HG03558 (cell line): ENCODE data around the gene MROH2B.
"Not testable (repeated sequence)": the region's sequence is repeated elsewhere in the genome, so short reads cannot be mapped to it uniquely, and the experiment has no call there.

ENCODE experiments used
- ATAC-seq: cut with Tn5 transposase; IDR thresholded peaks from one replicate; pipeline ENCODE4 v1.9.1; 2021; ENCODE audit warnings: moderate number of reproducible peaks; ENCODE audit not compliant: unreplicated experiment; ENCODE audit errors: extremely low read depth

Gene MROH2B

DNA sequence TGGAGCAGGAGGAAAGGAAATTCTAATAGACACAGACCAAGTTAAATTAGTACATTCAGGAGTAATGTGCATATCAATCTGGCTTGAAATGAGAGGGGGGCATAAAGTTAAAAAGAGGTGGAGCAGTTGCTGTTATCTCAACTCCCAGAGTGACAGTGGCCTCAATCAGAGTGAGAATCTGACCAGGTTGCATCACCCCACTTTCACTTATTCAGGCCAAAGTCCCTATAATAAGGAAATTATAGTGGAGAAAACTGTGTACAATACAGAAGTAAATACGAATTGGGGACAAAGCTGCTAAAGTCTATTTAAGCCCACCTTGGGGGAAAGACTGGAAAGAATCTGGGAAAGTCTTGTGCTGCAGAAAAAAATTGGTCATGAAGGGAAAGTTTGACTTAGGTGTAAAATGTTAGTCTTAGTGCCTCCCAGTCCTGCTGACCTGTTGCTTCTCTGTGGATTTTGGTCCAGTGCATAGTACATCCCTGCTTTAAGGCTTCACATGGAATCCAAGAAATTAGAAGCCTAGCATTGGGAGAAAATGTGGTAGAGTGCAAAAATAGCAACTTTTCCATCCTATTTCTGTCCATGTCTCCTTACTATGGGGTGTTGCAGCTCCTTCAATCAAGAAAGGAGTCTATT, 27.9 kb downstream of the MROH2B start:
- ATAC-seq, result no peak

GRCh38 chr5:41032973-41033372, 38.2 kb downstream of the MROH2B start:
- no peak for ATAC-seq

- not testable (repeated sequence) for ATAC-seq
Measured at GRCh38 chr5:41022600-41022999, 48.5 kb downstream of the MROH2B start.

- no peak for ATAC-seq
Measured at GRCh38 chr5:41012318-41012717, 58.8 kb downstream of the MROH2B start.

DNA sequence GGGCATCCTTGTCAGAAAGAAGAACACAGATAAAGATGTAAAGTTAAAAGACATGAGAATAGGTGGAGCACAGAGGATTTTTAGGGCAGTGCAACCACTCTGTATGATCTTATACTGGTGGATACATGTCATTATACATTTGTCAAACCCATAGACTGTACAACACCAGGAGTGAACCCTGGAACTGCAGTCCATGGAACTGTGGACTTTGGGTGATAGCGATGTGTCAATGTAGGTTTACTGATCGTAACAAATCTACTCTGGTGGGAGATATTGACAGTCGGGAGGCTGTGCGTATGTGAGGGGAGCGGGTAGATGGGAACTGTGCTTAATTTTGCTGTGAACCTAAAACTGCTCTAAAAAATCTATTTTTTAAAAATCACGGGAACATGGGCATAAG, 60.6 kb downstream of the MROH2B start:
- no peak for ATAC-seq

- ATAC-seq, result no peak
Measured at GRCh38 chr5:41009232-41009631, 61.9 kb downstream of the MROH2B start.

DNA sequence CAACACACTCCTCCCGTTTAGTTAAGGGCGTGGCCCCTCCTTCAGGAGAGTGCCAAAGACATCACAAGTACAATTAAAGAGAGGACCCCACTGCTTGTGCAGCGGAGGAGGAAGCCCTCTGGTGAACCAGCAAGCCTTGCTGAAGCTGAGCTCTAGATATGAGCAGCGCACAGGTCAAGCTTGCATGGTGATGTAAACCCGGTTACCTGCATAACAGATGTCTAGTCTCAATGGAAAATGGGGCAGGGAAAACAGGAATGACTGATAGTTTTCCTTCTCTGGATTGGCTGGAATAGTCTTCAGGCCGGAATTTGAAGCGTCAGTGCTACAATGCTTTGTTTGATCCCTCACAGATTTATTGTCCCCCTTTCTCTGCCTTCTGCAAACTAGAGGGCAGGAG, 66.2 kb downstream of the MROH2B start:
- ATAC-seq, result no peak

GRCh38 chr5:41003670-41004376, 67.3 kb downstream of the MROH2B start:
- no peak for ATAC-seq

DNA sequence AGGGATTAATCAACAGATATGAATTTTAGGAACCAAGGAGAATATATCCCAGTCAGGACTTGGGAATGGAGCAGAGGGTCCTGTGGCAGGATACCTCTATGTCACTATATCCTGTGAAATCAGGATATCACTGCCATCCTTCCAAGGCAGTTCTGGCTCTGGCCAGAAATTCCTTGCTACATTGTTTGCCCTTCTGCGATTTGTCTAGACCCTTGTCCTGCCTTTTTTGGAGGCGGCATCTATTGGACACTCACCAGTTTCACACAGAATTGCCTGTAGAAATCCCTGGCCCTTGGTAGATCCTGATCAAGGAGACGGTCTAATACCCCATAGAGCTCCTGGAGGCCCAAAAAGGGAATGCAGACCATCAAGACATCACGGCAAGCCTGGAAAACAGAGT, 71.2 kb downstream of the MROH2B start:
- no peak for ATAC-seq

DNA sequence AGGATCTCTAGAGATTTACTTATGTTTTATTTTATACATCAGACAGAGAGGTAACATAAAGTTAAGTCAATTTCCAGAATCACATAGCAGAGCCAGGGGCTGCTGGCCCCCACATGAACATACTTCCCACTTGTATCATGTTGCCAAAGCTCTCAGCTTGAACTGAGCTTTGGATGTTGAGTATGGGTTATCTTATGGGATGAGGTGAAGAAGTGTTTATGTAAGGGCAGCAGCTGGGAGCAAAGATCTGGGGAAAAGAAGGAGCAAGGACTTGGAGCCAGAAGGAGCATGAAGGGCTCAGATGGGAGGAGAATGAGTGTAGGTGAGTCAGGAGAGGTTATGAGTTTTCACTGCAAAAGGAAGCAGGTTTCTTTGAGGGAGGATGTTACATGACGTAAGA, 72.0 kb downstream of the MROH2B start:
- ATAC-seq, result no peak

DNA sequence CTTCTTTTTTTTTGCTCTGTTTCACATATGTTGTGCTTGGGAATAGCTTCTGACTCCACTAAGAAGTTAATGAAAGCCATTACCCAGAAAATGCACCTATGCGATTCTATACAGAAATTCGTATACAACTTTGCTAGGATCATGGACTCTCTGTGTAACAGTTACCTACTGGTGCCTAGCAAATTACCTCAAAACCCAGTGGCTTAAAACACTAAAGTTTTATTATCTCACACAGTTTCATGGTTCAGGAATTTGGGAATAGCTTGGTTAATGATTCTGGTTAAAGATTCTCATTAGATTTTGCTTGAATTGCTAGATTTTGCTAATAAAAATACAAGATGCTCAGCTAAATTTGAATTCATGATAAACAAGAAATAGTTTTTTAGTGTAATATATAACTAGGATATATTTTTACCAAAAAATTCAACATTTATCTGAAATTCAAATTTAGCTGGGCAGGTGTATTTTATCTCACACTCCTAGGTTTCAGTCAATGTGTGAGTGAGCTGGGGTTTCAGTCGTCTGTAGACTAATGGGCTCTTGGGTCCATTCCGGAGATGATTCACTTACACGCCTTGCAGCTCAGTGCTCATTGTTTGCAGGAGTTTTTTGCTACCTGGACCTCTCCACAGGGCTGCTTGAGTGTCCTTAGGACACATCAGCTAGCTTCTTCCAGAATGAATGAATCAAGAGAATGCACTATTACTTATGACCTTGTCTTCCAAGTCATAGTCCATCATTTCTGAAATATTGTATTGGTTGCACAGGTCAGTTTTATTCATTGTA, 75.1 kb downstream of the MROH2B start:
- no peak for ATAC-seq

- ATAC-seq, result no peak
Measured at GRCh38 chr5:40991981-40992559, 79.1 kb downstream of the MROH2B start.

- ATAC-seq, result no peak
Measured at GRCh38 chr5:40991168-40991980, 79.8 kb downstream of the MROH2B start.

GRCh38 chr5:40988746-40989510, 82.2 kb downstream of the MROH2B start:
- ATAC-seq, result no peak

DNA sequence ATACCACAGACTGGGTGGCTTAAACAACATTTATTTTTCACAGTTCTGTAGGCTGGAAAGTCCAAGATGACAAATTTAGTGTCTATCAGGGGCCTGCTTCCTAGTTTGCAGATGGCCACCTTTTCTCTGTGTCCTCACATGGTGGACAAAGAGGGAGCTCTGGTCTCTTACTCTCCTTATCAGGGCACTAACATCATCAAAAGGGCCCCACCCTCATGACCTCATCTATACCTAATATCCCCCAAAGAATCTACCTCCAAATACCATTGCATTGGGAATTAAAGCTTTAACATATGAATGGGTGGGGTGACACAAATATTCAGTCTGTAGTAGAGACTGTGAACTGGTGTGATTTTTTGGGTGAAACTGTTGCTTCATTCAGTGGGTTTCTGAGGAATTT, 83.8 kb downstream of the MROH2B start:
- ATAC-seq, result no peak

DNA sequence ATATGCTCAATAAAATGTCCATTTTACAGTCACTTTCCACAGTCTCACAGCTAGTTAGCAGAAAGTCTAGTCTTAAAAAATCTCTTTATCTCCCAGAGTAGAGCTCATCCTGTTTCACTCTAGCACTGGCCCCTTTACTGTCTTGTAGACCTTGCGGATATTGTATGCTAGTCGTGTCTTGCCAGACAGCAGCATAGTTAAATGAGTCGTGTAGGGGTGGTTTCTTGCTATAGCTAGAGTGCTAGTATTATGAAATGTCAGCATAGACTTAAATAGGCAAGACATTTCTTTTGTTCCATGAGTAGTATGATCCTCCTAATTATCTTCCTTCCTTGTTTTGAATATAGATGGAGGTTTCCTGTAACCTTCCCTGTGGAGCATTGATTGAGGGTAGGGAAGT, 84.5 kb downstream of the MROH2B start:
- ATAC-seq, result no peak

- no peak for ATAC-seq
Measured at GRCh38 chr5:40985501-40985900, 85.6 kb downstream of the MROH2B start.

- no peak for ATAC-seq
Measured at GRCh38 chr5:40984884-40985283, 86.3 kb downstream of the MROH2B start.

- no peak for ATAC-seq
Measured at GRCh38 chr5:40983781-40984180, 87.4 kb downstream of the MROH2B start.
